Fibroblast of lung (primary cell): ENCODE results near the gene DUSP16.

ENCODE experiments used
- EZH2 ChIP-seq: IDR thresholded peaks from 2 replicates; pipeline ENCODE4 v1.5.1; 2012; ENCODE audit warnings: low read length, control low read depth, mild to moderate bottlenecking; ENCODE audit errors: missing control alignments
- TF ChIP-seq, protein P1 (sequence below), 2 donors: IDR thresholded peaks in 1 of 2; conservative IDR thresholded peaks in 1 of 2; 1 replicate in 1 of 2; 2 replicates in 1 of 2; pipeline ENCODE4 v1.5.1; 2011 to 2012; ENCODE audit warnings: low read length in 2 of 2, control low read depth in 1 of 2, inconsistent platforms in 1 of 2, low read depth in 1 of 2, mild to moderate bottlenecking in 1 of 2

DNA sequence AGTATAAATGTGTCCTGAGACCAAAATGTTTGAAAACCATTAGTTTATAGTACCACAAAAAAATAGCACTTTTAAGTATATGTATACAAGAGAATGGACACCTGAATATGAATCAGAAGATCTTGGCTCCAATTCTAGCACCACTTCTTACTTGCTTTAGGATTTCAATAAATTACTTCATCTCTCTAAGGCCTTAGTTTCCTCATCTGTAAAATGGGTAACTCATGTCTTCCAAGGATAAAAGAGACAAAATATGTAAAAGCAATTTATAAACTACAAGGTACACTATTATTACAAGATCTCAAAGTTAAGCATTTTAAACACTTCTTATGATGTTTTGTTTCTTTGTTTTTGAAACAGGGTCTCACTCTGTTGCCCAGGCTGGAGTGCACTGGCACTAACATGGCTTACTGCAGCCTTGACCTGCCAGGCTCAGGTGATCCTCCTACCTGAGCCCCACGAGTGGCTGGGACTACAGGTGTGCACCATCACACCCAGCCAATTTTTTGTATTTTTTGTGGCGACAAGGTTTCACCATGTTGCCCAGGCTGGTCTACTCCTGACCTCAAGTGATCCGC, 9.4 kb downstream of the DUSP16 start:
- TF ChIP-seq EZH2 = no peak
- TF ChIP-seq, protein P1, sequence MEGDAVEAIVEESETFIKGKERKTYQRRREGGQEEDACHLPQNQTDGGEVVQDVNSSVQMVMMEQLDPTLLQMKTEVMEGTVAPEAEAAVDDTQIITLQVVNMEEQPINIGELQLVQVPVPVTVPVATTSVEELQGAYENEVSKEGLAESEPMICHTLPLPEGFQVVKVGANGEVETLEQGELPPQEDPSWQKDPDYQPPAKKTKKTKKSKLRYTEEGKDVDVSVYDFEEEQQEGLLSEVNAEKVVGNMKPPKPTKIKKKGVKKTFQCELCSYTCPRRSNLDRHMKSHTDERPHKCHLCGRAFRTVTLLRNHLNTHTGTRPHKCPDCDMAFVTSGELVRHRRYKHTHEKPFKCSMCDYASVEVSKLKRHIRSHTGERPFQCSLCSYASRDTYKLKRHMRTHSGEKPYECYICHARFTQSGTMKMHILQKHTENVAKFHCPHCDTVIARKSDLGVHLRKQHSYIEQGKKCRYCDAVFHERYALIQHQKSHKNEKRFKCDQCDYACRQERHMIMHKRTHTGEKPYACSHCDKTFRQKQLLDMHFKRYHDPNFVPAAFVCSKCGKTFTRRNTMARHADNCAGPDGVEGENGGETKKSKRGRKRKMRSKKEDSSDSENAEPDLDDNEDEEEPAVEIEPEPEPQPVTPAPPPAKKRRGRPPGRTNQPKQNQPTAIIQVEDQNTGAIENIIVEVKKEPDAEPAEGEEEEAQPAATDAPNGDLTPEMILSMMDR (conservative IDR thresholded peaks at IDR 0.05 in 1 of 2, IDR thresholded peaks at IDR 0.05 in 1 of 2; ENCODE audit: low read depth in 1 of 2, low read length in 2 of 2) = no peak
